ENCODE results near the gene ZDHHC11.
"Not testable (repeated sequence)": the region's sequence is repeated elsewhere in the genome, so short reads cannot be mapped to it uniquely, and the experiment has no call there.

- TF ChIP-seq CTCF, POLR2AphosphoS5 (IDR thresholded peaks at IDR 0.05): not testable (repeated sequence)
Measured at GRCh38 chr5:798505-799138, 52.2 kb downstream of the ZDHHC11 start.
